Activated CD4-positive, CD25-positive, alpha-beta regulatory T cell treated with anti-CD3 and anti-CD28 coated beads, Interleukin-2, amount 50 U/mL, for 16 hours (primary cell): Measurements from ENCODE around the gene PLA2G4C.

Experiments used
- DNase-seq: peaks from one replicate; pipeline ENCODE4 v3.0.0-alpha.2; 2020; ENCODE audit warnings: low read depth, low spot score

PLA2G4C gene, protein sequence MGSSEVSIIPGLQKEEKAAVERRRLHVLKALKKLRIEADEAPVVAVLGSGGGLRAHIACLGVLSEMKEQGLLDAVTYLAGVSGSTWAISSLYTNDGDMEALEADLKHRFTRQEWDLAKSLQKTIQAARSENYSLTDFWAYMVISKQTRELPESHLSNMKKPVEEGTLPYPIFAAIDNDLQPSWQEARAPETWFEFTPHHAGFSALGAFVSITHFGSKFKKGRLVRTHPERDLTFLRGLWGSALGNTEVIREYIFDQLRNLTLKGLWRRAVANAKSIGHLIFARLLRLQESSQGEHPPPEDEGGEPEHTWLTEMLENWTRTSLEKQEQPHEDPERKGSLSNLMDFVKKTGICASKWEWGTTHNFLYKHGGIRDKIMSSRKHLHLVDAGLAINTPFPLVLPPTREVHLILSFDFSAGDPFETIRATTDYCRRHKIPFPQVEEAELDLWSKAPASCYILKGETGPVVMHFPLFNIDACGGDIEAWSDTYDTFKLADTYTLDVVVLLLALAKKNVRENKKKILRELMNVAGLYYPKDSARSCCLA

DNA sequence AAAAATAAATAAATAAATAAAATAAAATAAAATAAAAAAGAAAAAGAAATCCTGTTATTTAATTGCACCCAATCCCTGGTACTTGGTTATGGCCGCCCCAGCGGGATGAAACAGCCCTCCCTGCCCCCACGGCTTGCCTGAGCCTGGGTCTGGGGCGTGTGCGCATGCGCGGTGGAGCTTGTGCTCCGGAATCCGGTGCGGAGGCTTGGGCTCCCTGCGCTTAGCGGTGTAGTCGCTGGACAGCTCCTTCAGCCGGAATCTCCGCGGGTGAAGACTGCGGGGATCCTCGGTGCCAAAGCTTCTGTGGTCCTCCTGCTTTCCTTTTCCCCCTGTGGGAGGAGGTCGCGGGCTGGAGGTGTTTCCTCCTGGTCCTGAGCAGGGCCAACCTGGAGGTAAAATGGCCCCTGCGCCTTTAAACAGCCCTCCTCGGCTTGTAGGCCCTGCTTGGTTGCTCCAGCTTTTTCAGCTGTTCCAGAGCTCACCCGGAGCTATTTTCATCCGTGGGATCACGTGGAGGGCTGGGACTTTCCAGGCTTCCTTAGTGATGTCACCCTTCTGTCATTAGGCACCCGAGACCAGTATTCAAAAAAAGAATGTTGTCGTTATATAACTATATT, at the start of gene PLA2G4C:
Gene PLA2G4C (minus strand): TSS at position 468 of the 617 bp plus-strand sequence. CDS start 4,288 bp downstream, outside the sequence.
- peak; percentile 59 for DNase-seq

DNA sequence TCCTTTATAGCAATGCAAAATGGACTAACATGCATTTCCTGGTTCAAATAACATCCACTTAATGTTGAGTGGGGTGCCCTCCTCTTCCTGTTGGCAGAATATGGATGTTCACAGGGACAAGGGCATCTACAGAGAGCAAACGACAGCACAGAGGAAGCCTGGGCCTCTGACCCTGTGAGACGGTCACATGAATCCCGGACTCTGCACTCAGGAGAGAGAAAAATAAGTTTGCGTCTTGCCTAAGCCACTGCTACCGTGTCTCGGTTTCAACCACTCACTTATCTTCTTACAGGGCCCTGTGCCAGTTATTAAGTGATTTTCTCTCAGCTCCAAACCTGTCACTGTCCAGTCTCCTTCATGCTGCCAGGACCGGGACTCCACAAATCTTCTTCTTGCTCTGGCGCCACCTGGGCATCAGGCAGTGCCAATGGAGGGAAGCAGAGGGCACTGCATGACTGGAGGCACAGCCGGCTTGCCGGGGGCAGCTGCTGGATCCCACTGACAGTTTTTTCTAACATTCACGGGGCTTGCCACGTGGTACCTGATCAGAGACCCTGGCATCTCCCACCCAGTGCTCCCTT, 47.7 kb upstream of the PLA2G4C start:
- no peak for DNase-seq

DNA sequence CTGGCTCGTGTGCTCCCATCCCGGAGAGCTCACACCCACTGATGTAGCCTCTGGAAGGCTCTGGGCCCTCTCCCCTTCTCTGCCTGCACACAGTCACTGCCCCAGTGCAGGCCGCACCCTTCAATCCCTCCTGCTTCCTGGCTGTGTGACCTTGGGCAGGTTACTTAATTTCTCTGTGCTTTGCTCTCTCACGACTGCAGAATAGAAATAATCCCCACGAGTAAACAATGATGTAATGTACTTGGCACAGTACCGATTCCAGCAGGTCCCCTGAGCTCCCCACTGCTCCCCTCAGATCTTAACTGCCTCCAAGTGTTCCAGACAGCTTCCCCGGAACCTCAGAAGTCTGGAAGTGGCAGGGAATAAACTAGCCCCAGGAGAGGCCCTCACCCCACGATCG, 43.4 kb upstream of the PLA2G4C start:
- DNase-seq = no peak

DNA sequence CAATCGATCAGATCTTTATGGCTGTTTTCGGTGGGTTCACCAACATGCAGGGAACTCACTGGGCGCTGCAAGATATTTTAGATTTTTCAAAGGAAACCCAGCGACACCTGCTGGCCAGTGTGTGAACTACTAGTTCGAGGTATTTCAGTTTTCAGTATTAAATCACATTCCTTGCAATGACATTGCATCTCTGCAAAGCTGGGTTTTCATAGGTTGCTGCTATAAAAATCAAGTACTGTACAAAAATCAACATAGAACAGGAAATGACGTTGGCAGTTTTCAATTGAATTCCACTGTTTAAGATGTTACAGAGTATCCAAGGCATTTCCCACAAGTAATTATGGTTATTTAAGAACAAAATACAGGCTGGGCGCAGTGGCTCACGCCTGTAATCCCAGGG, 41.9 kb upstream of the PLA2G4C start:
- peak; percentile 49 for DNase-seq

DNA sequence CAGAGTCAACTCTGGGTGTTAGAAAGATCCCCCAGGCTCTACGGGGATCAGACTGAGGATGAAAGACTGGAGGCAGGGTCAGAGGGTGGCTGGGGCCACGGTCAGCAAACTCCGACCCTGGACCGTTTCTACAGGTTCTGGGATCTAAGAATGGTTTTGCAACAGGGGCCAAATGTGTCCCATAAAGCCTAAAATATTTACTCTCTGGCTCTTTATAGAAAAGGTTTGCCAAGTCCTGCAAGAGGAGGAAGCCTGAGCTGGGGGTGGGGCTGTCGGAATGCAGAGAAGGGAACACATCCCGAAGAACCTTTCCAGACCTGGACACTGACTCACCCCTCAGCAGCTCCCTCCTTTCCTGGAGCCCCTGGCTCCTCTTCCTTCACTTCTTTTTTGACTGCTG, 38.8 kb upstream of the PLA2G4C start:
- no peak for DNase-seq

DNA sequence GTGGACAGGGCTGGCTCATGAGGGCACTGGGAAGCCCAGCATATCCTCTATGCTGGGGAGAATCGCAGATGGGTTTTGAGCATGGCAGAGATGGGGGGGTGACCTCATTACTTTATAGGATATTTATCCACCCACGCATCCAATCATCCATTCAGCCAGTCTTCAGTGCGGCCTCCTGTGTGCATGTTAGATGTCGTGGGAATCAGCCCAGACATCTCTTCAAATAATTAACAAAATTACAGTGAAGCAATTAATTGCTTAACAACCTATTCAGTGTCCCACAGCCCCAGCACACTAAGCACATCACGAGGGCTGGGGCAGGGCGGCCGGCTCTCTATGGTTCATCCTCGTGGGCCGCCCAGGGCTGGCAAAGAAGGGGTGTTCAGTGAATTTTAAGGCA, 38.0 kb upstream of the PLA2G4C start:
- no peak for DNase-seq

DNA sequence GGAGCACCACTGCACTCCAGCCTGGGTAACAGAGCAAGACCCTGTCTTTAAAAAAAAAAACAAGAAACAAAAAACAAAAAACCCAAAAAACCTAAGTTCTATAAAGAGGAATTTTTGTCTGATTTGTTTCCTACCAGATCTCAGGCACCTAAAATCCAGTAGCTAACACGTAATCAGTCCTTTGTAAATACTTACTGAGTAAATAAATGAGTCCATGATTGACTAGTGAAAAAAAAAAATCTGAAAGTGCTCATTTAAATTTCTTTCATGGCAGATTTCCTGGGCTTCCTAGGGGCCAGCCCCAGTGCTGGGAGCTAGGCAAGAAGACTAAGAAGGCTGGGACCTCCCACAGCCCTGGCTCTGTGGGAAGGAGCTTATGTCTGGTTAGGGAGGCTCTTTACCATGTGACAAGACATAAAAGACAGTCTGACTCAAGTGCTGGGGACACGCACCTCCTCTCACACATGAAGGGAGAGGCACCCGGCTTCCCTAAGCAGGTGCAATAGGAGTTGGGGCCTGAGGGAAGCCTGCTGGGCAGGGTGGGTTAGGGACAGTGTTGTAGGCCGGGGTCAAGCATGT, 37.1 kb upstream of the PLA2G4C start:
- no peak for DNase-seq

DNA sequence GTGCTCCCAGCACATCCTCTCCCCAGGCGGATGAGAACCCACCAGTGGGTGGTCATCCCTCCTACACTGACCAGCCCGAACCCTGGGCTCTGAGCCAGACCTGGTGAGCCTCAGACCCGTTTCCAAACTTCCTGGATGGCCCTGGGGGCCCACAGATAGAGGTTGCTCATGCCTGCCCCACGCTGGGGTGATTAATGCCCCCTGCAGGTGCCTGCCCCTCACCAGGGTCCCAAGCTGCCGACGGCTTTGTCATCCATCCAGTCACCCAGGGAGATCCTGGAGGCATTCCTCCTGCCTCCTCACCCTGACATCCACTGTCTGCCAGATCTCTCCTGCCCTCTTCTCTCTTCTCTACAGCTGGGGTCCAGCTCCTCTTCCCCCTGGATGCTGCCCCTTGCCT, 28.4 kb upstream of the PLA2G4C start:
- no peak for DNase-seq

DNA sequence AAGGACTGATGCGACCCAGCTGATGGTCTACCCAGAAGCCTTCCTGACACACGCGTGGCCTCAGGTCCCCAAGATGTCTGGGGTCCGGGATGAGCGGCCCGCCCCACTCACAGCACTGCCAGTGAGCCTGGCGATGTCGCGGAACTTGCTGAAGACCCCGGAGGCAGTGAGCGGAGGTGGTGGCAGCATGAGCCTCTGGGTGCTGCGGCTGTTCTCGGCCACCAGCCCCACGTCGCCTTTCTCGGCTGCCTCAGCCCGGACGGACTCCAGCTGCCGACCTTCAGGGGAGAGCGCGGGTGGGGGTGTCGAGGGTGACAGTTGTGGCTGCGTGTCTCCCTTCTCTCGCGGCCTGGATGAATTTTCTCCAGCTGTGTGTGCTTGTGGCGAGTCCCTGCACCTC, 26.8 kb upstream of the PLA2G4C start:
- no peak for DNase-seq

DNA sequence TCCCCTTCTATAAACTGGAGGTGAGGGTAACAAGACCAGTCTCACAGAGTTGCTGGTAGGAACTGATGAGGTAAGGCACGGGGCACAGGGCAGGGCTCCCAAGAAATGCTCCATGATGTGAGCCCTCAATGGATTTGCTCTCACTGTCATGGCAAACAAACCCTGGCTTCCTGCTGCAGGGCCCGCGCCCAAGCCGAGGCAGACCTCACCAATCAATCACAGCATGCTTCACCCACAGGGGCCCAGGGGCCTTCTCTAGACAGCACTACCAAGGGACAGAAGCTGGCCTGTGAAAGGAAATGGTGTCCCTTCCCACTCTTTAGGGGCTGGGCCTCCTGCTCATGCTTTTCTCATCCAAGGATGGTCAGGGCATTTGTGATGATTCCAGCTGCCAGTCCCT, 25.9 kb upstream of the PLA2G4C start:
- no peak for DNase-seq

DNA sequence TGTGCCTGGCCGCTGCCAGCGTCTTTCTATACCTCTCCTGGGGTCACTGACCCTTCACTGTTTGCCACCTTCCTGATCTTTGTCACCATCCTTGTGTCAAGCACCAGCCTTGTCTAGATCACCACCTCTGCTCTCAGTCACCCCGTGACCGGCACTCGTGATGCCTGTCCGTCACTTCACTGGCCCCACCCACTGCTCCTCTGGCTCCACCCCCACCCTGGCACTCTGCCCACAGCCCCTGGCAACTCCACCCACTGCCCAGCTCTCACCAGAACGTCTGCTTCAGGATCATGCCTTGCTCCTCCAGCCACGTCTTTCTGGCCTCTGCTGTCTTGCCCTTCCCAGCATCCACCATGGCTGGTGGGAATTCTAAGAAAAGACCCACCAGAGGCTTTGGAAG, 24.8 kb upstream of the PLA2G4C start:
- no peak for DNase-seq

DNA sequence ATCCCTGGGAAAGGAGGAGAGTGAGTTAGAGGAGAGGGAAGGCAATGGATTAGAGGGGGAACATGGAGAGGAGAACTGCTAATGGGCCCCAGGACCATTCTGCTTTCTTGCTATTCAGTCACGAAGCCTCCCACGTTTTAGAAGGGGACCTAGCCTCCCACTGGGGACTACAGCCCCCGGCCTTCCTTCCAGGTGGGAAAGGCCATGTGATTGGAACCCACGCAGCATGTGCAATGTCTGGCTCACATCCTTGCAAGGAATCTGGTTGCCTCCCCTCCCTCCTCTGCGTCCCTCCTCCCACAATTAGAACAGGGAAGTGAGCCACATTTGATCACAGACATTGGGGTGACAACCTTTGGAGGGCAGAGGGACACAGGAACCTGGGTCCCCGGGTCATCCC, 22.5 kb upstream of the PLA2G4C start:
- no peak for DNase-seq

DNA sequence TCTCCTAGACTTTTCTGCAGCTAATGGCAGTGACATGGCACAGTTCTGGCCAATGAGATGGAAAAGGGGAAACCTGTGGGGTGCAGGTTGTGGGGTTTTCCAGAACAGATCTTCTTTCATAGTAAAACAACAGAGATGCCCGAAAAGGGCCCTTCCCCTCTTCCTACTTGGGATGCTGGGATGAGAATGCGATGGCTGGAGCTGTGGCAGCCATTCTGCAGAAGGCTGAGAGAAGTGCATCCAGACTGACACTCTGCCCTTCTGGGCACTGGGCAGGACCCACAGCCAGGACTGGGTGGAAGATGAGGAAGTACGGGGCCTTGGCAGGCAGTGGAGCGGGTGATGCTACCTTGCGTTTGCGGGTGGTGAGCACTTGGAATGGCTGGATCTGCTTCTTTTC, 16.9 kb upstream of the PLA2G4C start:
- no peak for DNase-seq

DNA sequence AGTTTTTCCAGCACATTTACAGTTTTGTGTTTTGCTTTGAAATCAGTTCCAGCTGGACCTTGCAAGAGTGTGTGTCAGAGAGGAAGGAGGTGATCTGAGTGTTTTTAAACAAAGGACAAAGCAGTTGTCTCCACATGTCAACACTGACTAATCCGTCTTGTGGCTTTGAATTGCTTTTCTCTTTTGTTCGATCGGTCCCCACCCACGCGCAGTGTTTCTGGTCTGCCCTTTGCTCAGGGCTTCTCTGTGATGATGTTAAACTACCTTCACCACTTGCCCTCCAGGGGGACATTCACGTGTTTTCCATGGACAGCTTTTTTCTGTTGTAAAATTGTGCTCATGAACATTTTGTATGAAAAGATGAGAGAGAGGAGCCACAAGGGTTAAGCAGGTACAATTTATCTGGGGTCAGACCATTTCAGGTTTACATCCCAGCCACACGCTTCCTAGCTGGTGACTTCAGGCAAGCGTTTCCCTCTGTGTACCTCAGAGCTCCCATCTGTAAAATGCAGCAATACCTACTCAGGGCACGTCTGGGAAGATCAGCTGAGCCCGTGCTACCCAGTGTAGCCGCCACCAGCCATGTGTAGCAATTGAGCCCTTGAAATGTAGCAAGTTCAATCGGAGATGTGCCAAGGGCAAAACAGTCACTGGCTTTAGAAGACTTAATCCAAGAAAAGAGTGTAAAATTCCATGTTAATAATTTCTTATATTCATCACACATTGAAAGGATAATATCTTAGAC, 13.5 kb upstream of the PLA2G4C start:
- no peak for DNase-seq

DNA sequence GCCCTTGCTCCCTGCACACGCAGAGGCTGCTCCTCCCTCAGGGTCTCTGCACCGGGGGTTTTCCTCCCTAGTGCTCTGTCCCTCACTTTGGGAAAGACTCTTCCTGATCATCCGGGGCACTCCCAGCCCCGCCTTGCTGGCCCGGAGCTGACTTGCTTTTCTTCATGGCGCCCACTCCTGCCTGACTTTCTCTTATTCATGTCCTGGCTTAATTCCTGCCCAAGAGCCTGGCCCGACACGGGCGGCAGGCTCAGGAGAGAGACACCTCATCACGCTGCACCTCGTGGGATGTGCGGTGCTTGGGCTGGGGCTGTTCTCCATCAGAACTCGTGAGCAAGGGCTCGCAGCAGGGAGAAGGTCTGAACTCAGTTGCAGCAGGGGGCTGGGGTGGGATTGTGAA, 11.8 kb upstream of the PLA2G4C start:
- DNase-seq = no peak

DNA sequence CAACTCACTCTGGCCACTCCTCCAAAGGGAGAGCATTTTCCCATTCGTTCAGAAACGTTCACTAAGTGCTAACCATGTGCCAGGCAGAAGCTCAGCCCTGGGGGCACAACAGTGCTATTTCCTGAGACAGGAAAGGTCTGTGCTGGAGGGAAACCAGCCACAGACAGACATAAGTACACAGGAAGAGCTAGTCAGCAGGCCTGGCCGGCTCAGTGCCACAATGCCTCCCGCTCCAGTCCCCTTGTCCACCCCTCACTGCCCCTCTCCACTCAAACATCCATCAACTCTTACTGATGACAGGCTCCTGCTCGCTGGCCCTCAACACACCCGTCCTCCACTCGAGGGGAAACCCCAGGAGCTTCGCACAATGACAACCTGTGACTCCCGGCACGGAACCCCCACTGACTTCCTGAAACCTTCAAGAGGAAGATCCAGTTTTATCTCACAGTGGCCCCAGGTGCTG, 11.3 kb upstream of the PLA2G4C start:
- no peak for DNase-seq

DNA sequence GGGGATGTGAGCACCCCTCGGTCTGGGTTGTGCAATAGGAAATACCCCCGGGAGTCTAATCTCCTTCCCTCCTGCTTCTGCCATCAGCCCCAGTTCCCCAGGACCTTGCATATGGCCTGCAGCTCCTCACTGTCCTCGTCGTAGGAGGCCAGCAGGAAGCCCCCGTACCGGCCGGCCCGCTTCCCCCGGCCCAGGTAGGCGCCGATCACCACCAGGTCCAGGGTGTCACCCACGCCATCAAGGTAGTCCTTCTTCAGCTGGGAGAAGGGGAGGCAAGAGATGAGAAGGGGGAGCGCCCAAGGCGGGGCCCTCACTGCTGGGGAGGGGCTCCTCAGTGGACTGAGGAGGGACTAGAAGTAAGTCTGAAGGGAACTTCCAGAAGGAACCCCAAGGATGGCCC, 10.4 kb upstream of the PLA2G4C start:
- DNase-seq = no peak

DNA sequence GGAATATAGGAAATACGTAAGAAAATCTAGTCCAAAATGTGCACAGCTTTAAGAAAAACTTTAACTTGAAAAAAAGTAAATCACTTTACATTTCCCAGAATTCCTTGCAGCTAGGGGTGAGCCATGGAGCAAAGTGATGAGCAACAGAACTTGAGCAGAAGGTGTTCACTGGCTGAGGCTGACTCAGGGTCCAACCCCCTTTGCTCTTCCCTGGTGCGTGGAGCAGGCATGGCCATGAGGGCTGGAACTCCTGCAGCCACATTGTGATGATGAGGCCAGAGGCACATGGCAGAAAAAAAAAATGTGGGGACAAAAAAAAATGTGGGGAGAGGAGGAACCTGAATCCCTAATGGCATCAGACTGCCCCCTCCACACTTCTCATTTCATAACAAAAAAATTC, 9.9 kb upstream of the PLA2G4C start:
- DNase-seq = no peak

DNA sequence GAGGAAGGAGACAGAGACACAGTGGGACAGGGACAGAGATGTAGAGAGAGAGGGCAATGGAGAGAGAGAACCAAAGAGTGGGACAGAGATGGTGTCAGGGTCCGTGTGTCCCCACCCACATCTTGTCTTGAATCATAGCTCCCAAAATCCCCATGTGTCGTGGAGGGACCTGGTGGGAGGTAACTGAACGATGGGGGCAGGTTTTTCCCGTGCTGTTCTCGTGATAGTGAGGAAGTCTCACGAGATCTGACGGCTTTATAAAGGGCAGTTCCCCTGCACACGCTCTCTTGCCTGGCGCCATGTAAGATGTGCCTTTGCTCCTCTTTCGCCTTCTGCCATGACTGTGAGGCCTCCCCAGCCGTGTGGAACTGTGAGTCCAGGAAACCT, 7.5 kb upstream of the PLA2G4C start:
- DNase-seq = no peak

DNA sequence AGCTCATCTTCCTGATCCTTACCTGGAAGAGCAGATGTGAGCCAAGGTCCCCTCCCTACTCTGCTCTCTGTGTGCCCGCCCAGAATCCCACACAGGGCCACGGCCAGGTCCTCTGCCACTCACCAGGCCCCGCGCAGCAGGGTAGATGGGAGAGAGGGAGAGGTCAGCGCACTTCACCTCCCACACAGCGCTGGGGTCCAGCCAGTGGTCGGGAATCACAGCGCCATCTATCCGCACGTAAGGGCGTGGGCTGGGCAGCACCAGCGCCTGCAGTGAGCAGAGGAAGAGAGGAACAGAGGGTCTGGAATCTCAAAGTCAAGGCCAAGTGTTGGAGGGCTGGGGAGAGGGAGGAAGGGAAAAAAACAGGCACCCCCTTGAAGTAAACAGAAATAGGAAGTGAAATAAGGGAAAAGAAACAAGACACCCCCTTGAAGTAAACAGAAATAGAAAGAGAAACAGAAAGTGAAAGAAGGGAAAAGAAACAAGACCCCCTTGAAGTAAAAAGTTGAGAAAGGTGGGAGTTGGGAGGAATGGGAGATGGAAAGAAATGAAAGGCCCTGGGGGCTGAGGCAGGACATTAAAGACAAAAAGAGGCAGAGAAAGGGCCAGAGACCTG, 7.0 kb upstream of the PLA2G4C start:
- no peak for DNase-seq
